Colonic mucosa (tissue), 4 donors: ENCODE data around the gene RAB11FIP3. TPM values are rescaled to one million over a fixed set of nuclear protein-coding genes. Genes with fewer than 3 reads are reported as not detected.
"Not testable (repeated sequence)": the region's sequence is repeated elsewhere in the genome, so short reads cannot be mapped to it uniquely, and the experiment has no call there.

ENCODE experiments used
- DNase-seq: peaks from one replicate; pipeline ENCODE4 v3.0.0-alpha.2; 2020
- H3K27ac ChIP-seq: fragments of 200-600 bp; one replicate; pipeline ENCODE4 v1.8.0; 2021
- H3K27me3 ChIP-seq: fragments of 200-600 bp; one replicate; pipeline ENCODE4 v1.8.0; 2021
- H3K36me3 ChIP-seq: fragments of 200-600 bp; one replicate; pipeline ENCODE4 v1.8.0; 2021
- H3K4me1 ChIP-seq: fragments of 200-600 bp; one replicate; pipeline ENCODE4 v1.8.0; 2021; ENCODE audit warnings: mild to moderate bottlenecking
- H3K4me3 ChIP-seq: fragments of 200-600 bp; one replicate; pipeline ENCODE4 v1.8.0; 2021
- H3K9ac ChIP-seq, 2 donors: one replicate each; pipeline ENCODE4 v1.7.0; 2013; ENCODE audit warnings: control low read depth in 2 of 2, low read depth in 2 of 2, low read length in 2 of 2
- H3K9me3 ChIP-seq: fragments of 200-600 bp; one replicate; pipeline ENCODE4 v1.8.0; 2021
- CTCF ChIP-seq: fragments of 200-600 bp; IDR thresholded peaks from one replicate; pipeline ENCODE4 v1.8.0; 2022; ENCODE audit warnings: antibody characterized with exemption, mild to moderate bottlenecking
- intact Hi-C: fragments of 100-400 bp; cut with DNase I; formaldehyde crosslinking; loops from one replicate; pipeline ENCODE4 v1.14.1; 2022
- total RNA-seq, 2 donors: library from RNA; stranded (reverse); fragmentation: NEBNext Ultra II Directional in 1 of 2; extraction: Animal tissue kit (Norgen Biotek cat#: 25700) in 1 of 2; gene quantifications; one replicate each; pipeline ENCODE4 v1.2.1, GENCODE V29; 2021
- donor health status: healthy.
- donor health status: DM: no; HTN: no; CAD: no.
- donor health status: DM: no; HTN: no; CAD: no.

Gene RAB11FIP3
- total RNA-seq, 2 donors from 2014 or later, result 20.9 to 22.3 TPM

GRCh38 chr16:503150-504071 is 78.0 kb downstream of the RAB11FIP3 start:
- Histone ChIP-seq H3K9ac (peak overlapping the region in 1 of 2 donors; percentile 68), H3K36me3 (no peaks in the 10 kb centered on the region), H3K9me3 (no peaks in the 10 kb centered on the region), H3K27me3 (no peaks in the 10 kb centered on the region), H3K27ac (peak overlapping the region; percentile 76), H3K4me1 (peaks cover 8% of the 10 kb centered on the region), H3K4me3 (no peak overlapping the region)
- TF ChIP-seq CTCF, result no peak
- intact Hi-C loops, result no loop called here
- peak; percentile 30 for DNase-seq

GRCh38 chr16:505479-506245 is 80.2 kb downstream of the RAB11FIP3 start:
- no peak for DNase-seq
- H3K27ac ChIP-seq, result no peak overlapping the region
- TF ChIP-seq CTCF, result no peak
- H3K9ac ChIP-seq, result no peak overlapping the region
- no peak overlapping the region for H3K4me3 ChIP-seq
- H3K4me1 ChIP-seq, result peaks cover 8% of the 10 kb centered on the region
- intact Hi-C loops, result no loop called here
- no peaks in the 10 kb centered on the region for H3K36me3 ChIP-seq
- no peaks in the 10 kb centered on the region for H3K9me3 ChIP-seq
- no peaks in the 10 kb centered on the region for H3K27me3 ChIP-seq

- Histone ChIP-seq H3K27me3 (no peaks in the 10 kb centered on the region), H3K9ac (no peak overlapping the region), H3K27ac (no peak overlapping the region), H3K4me1 (peaks cover 8% of the 10 kb centered on the region), H3K36me3 (no peaks in the 10 kb centered on the region), H3K9me3 (no peaks in the 10 kb centered on the region), H3K4me3 (no peak overlapping the region)
- intact Hi-C loops, result no loop called here
- DNase-seq, result no peak
- TF ChIP-seq CTCF, result no peak
Measured at GRCh38 chr16:506246-506546, 80.7 kb downstream of the RAB11FIP3 start.

- H3K4me3 ChIP-seq, H3K9me3 ChIP-seq, H3K4me1 ChIP-seq, DNase-seq, H3K27ac ChIP-seq, H3K36me3 ChIP-seq, H3K9ac ChIP-seq, intact Hi-C loops, H3K27me3 ChIP-seq: not testable (repeated sequence)
Measured at GRCh38 chr16:507527-507926, 82.1 kb downstream of the RAB11FIP3 start.

GRCh38 chr16:507996-508395 is 82.5 kb downstream of the RAB11FIP3 start:
- no peak overlapping the region for H3K27ac ChIP-seq
- no peak for TF ChIP-seq CTCF
- DNase-seq, result no peak
- no peak overlapping the region for H3K9ac ChIP-seq
- no peaks in the 10 kb centered on the region for H3K9me3 ChIP-seq
- intact Hi-C loops, result no loop called here
- no peaks in the 10 kb centered on the region for H3K27me3 ChIP-seq
- H3K36me3 ChIP-seq, result no peaks in the 10 kb centered on the region
- peaks cover under 1% of the 10 kb centered on the region for H3K4me1 ChIP-seq
- H3K4me3 ChIP-seq, result no peak overlapping the region
